ENCODE measurements around the gene PCNA.

GRCh38 chr20:5090191-5090590 lies 29.6 kb downstream of the PCNA start:
- TF ChIP-seq CTCF (IDR thresholded peaks at IDR 0.05) (no peak), POLR2A (IDR thresholded peaks at IDR 0.05) (no peak)
